Mammary epithelial cell (primary cell): ENCODE results near the gene PPP6R1.

ENCODE experiments used
- EZH2 ChIP-seq: IDR thresholded peaks from 2 replicates; pipeline ENCODE4 v1.6.1; 2012; ENCODE audit warnings: low read length, inconsistent platforms, borderline replicate concordance
- TF ChIP-seq, protein P1 (sequence below), 2 donors: IDR thresholded peaks in 1 of 2; conservative IDR thresholded peaks in 1 of 2; 2 replicates each; pipeline ENCODE4 v1.5.1; 2011 to 2012; ENCODE audit warnings: inconsistent platforms in 2 of 2, low read length in 2 of 2, mild to moderate bottlenecking in 2 of 2, control low read depth in 1 of 2, low read depth in 1 of 2; ENCODE audit not compliant: insufficient read depth in 1 of 2; ENCODE audit errors: extremely low read depth in 1 of 2

DNA sequence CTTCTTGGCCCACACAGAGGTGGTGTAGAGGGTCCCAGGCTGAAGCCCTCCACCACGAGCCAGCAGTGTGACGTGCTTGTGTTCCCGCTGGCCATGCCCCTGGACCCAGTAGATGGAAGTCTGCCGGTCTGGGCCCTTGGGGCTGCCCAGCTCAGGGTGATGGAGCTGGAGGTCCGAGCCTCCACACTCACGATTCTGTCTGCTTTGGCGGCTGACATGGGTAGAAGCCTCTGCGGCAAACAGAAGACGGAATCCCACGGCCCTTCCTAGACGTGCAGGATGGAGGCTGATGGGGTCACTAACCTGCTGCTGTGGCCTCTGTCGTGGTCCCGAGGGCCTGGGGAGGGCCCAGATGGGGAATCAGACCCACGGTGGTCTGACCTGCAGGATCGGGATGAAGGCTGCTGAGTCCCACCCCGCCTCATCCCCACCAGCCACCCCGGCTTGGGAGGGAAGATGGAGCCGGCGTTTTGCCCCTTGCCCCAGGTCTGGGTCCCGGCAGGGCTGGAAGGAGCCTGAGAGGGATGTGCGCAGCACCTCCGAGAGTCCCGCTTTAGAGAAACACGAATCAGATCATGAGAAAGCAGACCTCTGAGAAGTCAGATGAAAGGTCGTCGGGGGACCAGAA lies 34.7 kb downstream of the PPP6R1 start:
- no peak for TF ChIP-seq EZH2
- TF ChIP-seq, protein P1, sequence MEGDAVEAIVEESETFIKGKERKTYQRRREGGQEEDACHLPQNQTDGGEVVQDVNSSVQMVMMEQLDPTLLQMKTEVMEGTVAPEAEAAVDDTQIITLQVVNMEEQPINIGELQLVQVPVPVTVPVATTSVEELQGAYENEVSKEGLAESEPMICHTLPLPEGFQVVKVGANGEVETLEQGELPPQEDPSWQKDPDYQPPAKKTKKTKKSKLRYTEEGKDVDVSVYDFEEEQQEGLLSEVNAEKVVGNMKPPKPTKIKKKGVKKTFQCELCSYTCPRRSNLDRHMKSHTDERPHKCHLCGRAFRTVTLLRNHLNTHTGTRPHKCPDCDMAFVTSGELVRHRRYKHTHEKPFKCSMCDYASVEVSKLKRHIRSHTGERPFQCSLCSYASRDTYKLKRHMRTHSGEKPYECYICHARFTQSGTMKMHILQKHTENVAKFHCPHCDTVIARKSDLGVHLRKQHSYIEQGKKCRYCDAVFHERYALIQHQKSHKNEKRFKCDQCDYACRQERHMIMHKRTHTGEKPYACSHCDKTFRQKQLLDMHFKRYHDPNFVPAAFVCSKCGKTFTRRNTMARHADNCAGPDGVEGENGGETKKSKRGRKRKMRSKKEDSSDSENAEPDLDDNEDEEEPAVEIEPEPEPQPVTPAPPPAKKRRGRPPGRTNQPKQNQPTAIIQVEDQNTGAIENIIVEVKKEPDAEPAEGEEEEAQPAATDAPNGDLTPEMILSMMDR (conservative IDR thresholded peaks at IDR 0.05 in 1 of 2, IDR thresholded peaks at IDR 0.05 in 1 of 2; ENCODE audit: extremely low read depth in 1 of 2, insufficient read depth in 1 of 2, low read depth in 1 of 2, low read length in 2 of 2), result no peak
